HG03097 (cell line): Measurements from ENCODE around the gene TDP2.
"Not testable (repeated sequence)": the region's sequence is repeated elsewhere in the genome, so short reads cannot be mapped to it uniquely, and the experiment has no call there.

Source experiments
- ATAC-seq: cut with Tn5 transposase; IDR thresholded peaks from one replicate; pipeline ENCODE4 v1.9.1; 2021; ENCODE audit not compliant: unreplicated experiment, low FRiP score

Gene TDP2, protein sequence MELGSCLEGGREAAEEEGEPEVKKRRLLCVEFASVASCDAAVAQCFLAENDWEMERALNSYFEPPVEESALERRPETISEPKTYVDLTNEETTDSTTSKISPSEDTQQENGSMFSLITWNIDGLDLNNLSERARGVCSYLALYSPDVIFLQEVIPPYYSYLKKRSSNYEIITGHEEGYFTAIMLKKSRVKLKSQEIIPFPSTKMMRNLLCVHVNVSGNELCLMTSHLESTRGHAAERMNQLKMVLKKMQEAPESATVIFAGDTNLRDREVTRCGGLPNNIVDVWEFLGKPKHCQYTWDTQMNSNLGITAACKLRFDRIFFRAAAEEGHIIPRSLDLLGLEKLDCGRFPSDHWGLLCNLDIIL

DNA sequence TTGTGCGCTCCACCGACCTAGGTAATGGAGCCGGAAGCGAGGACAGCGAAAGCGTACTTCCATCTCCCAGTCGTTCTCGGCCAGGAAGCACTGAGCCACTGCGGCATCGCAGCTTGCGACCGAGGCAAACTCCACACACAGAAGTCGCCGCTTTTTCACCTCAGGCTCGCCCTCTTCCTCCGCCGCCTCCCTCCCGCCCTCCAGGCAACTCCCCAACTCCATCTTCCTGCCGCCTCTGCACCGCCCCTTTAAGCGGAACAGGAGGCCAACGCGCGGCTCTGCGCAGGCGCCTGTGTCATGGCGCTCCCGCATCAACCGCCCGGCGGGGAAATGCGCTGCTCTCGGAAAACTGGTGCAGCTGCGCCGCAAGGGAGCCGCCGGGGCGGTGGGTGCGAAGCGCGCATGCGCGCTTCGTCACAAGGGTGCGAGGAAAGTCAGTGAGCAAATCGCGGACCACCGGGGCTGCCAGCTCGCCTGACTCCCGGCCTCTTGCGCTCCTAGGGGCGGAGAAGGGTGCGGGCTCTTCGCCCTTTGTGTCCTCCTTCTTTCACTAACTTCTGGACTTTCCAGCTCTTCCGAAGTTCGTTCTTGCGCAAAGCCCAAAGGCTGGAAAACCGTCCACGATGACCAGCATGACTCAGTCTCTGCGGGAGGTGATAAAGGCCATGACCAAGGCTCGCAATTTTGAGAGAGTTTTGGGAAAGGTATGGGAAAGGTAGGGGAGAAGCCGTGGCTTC lies at the start of gene TDP2, which contains the start of gene ACOT13:
Gene TDP2 (minus strand): TSS at position 259 of the 737 bp plus-strand sequence. CDS start 37 bp downstream, at position 222.
Gene ACOT13 (plus strand): TSS at position 437 of the 737 bp plus-strand sequence. CDS start 187 bp downstream, at position 624.
- peak; percentile 97 for ATAC-seq

DNA sequence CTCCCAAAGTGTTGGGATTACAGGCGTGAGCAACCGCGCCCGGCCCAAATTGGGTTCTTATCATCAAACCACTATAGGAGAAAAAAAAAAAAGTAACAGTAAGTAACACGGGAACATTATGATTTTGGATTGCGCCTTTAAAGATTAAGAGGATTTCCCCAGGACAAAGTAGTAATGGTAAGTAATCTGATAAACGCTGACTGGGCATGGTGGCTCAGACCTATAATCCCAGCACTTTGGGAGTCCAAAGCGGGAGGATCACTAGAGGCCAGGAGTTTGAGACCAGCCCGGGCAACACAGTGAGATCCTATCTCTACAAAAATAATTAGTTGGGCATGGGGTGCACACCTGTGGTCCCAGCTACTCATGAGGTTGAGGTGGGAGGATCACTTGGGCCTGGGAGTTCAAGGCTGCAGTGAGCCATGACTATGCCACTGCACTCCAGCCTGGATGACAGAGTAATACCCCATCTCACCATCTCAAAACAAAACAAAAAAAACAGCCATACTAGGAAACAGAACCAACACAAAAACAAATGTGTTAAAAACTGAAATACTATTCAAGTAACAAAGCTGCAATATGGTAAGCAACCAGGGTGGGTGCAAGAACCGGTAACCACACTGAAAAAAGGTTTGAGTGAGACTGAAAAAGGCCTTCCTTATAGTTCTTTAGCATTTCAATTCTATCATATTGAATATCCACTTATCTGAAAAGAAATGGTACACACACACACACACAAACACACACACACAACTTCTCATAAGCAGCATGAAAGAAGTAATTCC lies 44.0 kb upstream of the TDP2 start:
- ATAC-seq = no peak

DNA sequence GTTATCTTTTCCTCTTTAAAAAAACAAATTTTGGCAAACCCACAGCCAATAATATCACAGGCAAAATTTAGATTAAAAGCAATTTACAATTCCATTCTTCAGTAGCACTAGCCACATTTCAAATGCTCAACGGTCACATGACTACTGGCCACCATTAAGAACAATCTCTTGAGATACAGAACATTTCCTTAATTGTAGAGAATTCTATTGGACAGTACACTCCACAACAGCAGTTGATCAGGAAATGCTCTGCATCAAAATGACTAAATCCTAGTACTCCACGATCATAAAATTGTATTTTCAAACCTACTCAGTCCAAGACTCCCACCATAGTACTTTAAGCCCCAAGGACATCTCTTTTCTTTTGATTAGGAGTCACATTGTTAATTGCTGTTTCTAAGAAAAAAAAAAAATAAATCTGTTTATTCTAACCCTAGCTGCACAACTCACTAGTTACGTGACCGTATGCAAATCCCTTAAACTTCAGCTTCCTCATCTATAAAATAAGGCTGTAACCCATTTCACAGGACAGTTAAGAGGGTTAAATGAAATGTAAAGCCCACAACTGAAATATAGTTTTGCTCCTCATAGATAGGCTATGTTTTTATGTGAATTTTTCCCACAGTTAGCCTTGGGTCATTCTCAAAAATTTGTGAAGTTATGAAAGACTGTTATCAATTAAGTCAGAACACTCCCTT lies 42.5 kb upstream of the TDP2 start:
- ATAC-seq = no peak

DNA sequence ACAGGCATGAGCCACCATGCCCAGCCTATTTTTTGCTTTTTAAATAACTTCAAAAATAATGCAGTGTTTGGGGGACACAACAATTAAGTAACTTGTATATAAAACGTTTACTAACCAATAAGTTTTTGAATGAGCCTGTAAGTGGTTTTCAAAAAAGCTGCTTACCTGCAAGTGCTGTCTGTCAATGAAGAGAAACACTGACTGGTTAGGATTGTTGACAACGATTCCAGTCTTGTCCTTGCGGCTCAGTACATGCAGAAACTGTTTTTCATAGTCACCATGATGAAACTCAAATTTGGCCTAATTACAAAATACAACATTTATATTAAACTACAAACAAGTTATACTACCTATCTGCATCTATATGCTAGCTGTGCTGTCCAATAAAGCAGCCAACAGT lies 41.9 kb upstream of the TDP2 start:
- no peak for ATAC-seq

DNA sequence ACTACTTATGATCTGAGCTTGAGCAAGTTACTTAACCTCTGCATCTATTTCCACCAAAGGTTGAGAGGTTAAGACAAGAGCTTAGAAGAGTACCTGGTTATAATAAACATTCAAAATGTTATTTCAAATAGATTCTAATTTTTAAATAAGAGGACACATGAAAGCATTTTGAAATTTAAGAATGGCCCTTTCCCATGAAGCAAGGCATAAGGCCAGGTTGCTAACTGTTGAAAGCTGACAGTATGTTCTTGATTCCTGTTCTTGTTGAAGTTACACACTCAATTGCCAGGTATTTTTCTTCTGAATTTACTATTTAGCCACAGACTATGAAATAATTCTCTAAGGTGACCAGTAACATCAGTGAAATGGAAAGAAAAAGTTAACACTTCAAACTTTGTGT lies 37.8 kb upstream of the TDP2 start:
- no peak for ATAC-seq

DNA sequence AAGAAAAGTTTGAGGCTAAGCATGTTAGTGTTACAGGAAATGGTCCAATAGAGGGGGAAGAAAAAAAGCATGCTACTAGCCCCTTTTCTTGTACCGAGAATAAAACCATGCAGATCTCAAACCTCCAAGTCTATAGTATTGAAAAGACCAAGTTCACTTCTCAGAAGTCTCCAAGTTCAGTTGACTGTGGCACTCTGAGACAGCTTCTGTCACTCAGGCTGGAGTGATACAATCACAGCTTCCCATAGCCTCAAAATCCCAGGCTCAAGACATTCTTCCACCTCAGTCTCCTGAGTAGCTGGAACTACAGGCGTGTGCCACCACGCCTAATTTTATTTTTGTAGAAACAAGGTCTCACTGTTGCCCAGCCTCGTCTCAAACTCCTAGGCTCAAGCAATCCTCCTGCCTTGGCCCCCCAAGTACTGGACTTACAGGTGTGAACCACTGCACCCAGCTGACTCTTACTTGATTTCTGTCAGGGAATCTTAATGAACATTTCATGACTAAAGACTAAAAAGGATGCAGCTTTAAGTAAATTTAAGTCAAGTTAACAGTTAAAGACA lies 36.1 kb upstream of the TDP2 start:
- ATAC-seq = no peak

DNA sequence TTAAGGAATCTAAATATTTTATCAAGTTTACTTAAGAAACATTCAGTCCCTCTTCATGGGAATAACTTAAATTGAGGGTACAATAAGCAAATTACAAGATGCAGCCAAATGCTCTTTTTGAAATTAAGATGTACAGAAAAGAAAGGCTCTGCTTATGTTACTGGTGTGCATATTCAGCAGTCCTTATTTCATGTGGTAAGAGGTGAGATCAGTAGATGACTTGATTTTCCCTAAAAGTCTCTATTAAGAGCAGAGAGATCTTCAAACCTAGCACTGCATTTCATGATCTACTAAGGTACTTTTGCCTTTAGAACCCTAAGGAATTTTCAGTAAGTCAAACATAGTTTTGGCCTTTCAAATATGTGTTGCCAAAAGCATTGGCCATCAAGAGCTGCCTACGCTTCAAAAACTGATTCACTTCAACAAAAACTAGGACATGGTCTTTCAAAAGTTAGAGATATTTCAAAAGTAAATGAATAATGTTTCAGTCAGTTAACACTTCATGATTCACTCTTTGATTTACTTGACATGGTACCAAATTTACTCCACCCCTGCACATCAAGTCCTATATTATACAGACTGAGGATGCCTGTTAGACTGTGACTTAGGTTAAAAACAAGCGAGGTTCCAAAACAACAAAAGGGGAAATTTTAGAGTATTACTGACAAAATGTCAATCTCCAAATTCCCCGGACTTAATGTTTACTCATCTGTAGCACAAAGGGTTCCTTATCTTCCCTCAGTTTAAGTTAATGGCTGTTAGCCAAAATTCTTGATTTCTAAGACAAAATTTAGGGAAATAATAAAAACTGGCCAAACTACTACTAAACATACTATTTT lies 33.0 kb upstream of the TDP2 start:
- no peak for ATAC-seq

DNA sequence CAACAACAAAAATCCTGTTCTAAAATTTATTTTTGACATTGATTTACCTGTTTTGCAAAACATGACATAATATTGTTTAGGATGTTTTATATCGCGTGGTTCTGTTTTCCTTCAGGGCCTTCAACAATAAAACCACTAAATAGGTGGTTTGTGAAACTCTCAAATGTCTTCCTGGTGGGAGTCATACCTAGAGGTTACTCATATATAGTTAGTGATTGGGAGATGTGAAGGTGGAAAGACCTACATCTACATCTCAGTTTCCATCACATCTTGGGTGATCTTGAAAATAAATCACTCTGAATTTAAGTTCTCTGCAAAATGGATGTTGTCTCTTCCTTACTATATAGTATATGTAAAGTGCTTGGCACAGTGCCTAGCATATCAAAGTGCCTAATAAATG lies 29.4 kb upstream of the TDP2 start:
- no peak for ATAC-seq

DNA sequence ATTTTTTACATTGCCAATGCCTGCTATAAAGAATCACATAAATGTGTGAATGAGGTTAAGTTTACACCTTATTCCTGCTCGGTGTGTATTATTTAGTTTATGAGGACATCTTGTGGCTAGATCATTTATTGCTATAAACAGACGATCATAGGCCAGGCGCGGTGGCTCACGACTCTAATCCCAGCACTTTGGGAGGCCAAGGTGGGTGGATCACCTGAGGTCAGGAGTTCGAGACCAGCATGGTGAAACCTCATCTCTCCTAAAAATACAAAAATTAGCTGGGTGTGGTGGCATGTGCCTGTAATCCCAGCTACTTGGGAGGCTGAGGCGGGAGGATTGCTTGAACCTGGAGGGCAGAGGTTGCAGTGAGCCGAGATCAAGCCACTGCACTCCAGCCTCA lies 28.9 kb upstream of the TDP2 start:
- ATAC-seq = not testable (repeated sequence)

DNA sequence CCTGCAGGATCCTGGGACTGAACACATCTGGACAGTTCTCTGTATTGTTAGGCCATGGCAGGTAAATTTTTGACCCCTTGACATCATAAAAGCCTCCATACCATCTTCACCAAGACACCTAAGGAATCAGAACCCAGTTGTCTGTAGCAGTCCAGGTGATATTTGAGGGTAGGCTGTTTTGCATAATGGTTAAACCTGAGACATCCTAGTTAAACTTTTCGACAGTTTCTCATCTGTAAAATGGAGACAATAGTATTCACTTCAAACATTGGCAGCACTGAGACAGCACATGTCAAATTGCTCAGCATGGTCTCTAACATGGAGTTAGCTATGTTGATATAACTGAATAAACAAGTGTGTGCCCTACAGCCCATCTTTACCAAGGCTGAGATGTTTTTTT lies 27.5 kb upstream of the TDP2 start:
- no peak for ATAC-seq

DNA sequence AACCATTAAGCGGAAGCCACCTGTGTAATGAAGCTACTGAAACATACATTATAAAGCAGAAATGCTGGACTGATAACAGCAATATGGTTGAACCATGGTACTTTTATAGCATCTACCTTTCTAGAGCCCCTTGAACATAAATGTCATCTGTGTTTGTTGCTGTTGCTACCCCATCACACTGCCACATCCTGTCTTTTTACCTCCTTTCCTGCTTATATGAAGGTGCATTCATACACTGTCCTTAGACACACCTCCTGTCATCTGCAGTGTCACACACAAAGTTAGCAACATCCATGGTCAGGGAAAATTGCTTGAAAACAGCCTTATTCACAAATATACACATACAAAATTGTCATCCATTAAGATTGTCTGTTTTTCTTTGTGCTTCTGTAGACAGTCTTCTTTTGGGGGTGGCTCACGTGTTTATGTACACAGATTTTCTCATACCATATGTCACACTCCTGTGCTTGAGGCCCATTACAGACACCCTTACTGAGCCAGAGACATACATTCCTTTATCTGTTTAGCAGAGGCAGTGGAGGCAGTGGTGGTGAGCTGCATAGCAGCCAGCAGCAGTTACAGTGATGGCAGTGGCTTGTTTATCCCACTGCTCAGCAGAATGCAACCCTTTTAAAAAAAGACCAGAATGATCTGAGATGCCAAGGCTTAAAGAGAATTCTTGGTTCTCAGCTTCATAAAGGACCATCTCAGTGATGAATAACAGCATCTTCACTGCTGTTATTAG lies 26.3 kb upstream of the TDP2 start:
- ATAC-seq = no peak

DNA sequence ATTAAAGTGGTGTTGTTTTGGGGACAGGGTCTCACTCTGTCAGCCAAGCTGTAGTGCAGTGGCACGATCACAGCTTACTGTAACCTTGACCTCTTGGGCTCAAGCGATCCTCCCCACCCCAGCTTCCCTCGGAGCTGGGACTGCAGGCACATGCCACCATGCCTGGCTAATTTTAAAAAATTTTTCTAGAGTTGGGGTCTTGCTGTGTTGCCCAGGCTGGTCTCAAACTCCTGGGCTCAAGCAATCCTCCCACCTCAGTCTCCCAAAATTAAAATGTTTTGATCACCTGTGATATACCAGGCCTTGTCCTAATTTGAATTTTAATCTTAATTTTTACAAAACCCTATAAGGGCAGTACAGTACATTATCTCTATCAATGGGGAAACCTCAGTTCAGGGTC lies 25.7 kb upstream of the TDP2 start:
- no peak for ATAC-seq

DNA sequence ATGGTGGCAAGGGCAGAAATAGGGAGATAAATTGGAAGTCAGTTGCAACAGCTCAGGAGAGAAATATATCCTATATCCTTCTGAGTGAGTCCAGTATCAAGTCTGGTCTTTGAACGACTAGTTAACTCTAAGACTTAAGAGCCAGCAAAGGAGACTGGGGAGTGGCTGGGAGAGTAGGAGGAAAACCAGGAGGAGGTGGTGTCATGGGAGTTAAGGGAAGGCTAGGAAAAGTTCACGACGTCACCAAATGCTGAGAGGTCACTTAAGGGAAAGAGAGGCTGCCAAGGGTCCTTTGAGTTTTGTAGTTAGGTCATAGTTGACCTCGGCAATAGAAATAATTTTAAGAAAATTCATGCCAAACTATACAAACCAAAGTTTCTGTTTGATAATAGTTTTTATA lies 25.3 kb upstream of the TDP2 start:
- ATAC-seq = no peak

DNA sequence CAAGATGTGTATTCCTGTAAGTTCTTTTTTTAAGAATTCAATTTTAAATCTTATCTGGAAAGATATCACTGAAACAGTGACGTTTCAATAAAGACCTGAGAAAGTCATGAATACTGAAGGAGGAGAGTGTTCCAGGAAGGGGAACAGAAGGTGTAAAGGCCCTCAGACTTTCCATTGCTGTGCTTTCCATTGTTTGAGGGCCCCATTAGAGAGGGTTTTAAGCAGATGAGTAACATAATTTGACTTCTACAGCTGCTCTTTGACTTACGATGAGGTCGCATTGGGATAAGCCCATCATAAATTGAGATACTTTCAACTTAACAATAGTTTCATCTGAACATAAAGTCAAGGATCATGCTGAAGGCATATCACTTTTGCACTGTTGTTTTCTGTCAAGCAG lies 24.9 kb upstream of the TDP2 start:
- ATAC-seq = no peak

DNA sequence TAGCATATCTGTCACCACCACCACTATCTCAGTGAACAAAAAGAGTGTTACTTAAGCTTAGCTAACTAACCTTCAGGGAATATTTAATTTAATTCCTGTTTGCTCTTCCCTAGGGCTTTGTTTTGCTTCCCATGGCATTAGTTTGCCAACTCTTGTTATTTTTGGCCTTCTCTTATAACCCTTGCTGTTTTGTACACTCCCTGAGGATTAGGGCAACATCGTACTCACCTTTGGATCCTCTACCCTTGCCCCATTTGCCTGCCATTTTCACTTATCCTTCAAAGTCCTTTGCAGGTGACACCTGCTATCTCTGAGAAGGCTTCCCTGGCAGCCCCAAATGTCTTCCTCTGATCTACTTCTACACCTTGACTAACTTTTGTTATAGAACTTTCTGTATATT lies 23.9 kb upstream of the TDP2 start:
- ATAC-seq = no peak

DNA sequence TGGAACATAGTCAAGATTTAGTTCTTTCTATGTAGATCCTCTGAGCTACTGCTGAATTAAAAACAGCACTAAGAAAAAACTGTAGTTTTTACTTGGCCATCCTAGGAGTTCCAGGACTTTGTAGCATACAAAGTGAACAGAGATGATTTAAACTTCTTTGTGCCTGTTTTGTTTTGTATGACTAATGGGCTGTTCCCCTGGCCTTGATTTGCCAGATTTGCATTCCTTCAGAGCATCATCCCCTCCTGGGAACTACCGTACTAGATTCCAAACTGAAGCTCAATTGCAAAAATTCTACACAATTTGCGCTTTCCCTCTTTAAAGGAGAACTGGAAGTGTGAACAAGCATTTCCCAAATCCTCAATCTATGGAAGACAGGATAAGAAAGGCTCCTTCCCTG lies 23.3 kb upstream of the TDP2 start:
- no peak for ATAC-seq

DNA sequence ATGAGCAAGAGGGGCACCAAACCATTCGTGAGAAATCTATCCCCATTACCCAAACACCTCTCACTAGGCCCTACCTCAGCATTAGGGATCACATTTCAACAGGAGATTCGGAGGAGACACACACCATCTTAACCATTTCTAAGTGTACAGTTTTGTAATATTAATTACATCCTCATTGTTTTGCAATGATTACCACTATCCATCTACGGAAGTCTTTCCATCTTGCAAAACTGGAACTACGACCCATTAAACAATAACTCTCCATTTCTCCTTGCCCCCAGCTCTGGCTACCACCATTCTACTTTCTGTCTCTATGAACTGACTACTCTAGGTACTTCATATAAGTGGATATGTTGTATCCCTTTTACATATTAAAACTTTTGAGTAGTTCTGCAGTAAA lies 20.2 kb upstream of the TDP2 start:
- ATAC-seq = no peak

DNA sequence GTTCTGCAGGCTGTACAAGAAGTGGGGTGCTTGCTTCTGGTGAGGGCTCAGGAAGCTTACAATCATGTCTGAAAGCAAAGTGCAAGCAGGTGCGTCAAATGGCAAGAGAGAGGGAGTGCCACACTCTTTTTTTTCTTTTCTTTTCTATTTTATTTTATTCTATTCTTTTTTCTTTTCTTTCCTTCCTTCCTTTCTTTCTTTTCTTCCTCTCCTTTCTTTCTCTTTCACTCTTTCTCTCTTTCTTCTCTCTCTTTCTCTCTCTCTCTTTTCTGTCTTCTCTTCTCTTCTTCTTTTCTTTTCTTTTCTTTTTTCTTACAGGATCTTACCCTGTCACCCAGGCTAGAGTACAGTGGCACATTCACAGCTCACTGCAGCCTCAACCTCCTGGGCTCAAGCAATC lies 19.7 kb upstream of the TDP2 start:
- no peak for ATAC-seq
